PC-9 (cell line): Measurements from ENCODE around the gene PHLDA1. TPM values are rescaled to one million over a fixed set of nuclear protein-coding genes. Genes with fewer than 3 reads are reported as not detected.

Experiments used
- BruUV-seq: library from RNA; stranded (reverse); fragments of 400-500 nt; replicated peaks from 2 replicates; lab custom pipeline; 2021; lab: Mats Ljungman, UMichigan
- CTCF ChIA-PET: fragments of 300-600 bp; sonication (Branson Sonifier 250); formaldehyde crosslinking; loops from one replicate; lab custom pipeline; 2022; ENCODE audit warnings: antibody characterized with exemption; lab: Charles Lee
- POLR2A ChIA-PET: fragments of 300-600 bp; sonication (Branson Sonifier 250); formaldehyde crosslinking; loops from one replicate; lab custom pipeline; 2022; ENCODE audit warnings: antibody characterized with exemption; ENCODE audit not compliant: unreplicated experiment; lab: Charles Lee
- DNase-seq, 2 experiments: peaks; one replicate each; pipeline versions ENCODE4 v3.0.0 to v3.0.0-alpha.2; 2015 to 2022; ENCODE audit warnings: mixed read lengths in 1 of 2
- H2AFZ ChIP-seq: fragments of 200-600 bp; sonication (generic); 2 replicates; pipeline ENCODE4 v1.8.1; 2017; ENCODE audit warnings: antibody characterized with exemption
- H3F3A ChIP-seq: fragments of 200-600 bp; sonication (generic); 2 replicates; pipeline ENCODE4 v1.8.1; 2017; ENCODE audit warnings: antibody characterized with exemption, mild to moderate bottlenecking, low read depth; ENCODE audit not compliant: insufficient read depth
- H3K27ac ChIP-seq: fragments of 200-600 bp; sonication (generic); 2 replicates; pipeline ENCODE4 v1.6.1; 2016; ENCODE audit warnings: mixed run types
- H3K27me3 ChIP-seq: fragments of 200-600 bp; sonication (generic); 2 replicates; pipeline ENCODE4 v1.6.1; 2016; ENCODE audit warnings: low read depth, mixed run types; ENCODE audit not compliant: insufficient read depth
- H3K36me3 ChIP-seq: fragments of 200-600 bp; sonication (generic); 2 replicates; pipeline ENCODE4 v1.6.1; 2016; ENCODE audit warnings: low read depth, mixed run types
- H3K4me1 ChIP-seq: fragments of 200-600 bp; sonication (generic); replicated peaks from 2 replicates; pipeline ENCODE4 v1.6.1; 2016; ENCODE audit warnings: mixed run types; ENCODE audit not compliant: insufficient read depth
- H3K4me2 ChIP-seq: fragments of 200-600 bp; sonication (generic); 2 replicates; pipeline ENCODE4 v1.6.1; 2017; ENCODE audit warnings: mixed run types
- H3K4me3 ChIP-seq: fragments of 200-600 bp; sonication (generic); 2 replicates; pipeline ENCODE4 v1.6.1; 2016; ENCODE audit warnings: mixed run types
- H3K79me2 ChIP-seq: fragments of 200-600 bp; sonication (generic); 2 replicates; pipeline ENCODE4 v1.6.1; 2017; ENCODE audit warnings: low read depth, mixed run types
- H3K9me2 ChIP-seq: fragments of 200-600 bp; sonication (generic); 2 replicates; pipeline ENCODE4 v1.8.1; 2017; ENCODE audit warnings: mild to moderate bottlenecking; ENCODE audit not compliant: insufficient read depth
- H3K9me3 ChIP-seq: fragments of 200-600 bp; sonication (generic); 2 replicates; pipeline ENCODE4 v1.8.1; 2016; ENCODE audit warnings: low read depth; ENCODE audit not compliant: insufficient read depth
- H4K20me1 ChIP-seq: fragments of 200-600 bp; sonication (generic); 2 replicates; pipeline ENCODE4 v1.8.1; 2017; ENCODE audit not compliant: insufficient read depth
- CTCF ChIP-seq: fragments of 200-600 bp; sonication (generic); conservative IDR thresholded peaks from 2 replicates; pipeline ENCODE4 v1.6.1; 2017; ENCODE audit warnings: mixed run types, antibody characterized with exemption, mild to moderate bottlenecking, moderate library complexity
- EZH2 ChIP-seq: fragments of 200-600 bp; sonication (generic); IDR thresholded peaks from 2 replicates; pipeline ENCODE4 v1.8.0; 2017; ENCODE audit warnings: antibody characterized with exemption, low read depth
- intact Hi-C: fragments of 100-400 bp; cut with micrococcal nuclease; formaldehyde crosslinking; loops from one replicate; pipeline ENCODE4 v1.10.0; 2022; ENCODE audit not compliant: unreplicated experiment
- total RNA-seq: library from RNA; stranded (reverse); gene quantifications from 2 replicates; pipeline ENCODE4 v1.2.3, GENCODE V29; 2021

PHLDA1 gene
- total RNA-seq, 1 experiment from 2014 or later, result 38.3 TPM

GRCh38 chr12:76018111-76018510, 13.5 kb downstream of the PHLDA1 start:
- H2AFZ ChIP-seq, result no peak overlapping the region
- CTCF ChIA-PET, result interaction anchor here (0.6 kb wide), 1 partner anchor 19 kb away, joined by 3 read pairs; no protein-coding TSS in a partner anchor
- H3K27ac ChIP-seq, result peak overlapping the region; percentile 100

GRCh38 chr12:76014007-76014406, 17.6 kb downstream of the PHLDA1 start:
- ChIA-PET POLR2A (interaction anchor here (0.6 to 0.7 kb wide), 2 partner anchors 11 to 123 kb away, joined by 3 to 6 read pairs; no protein-coding TSS in a partner anchor), CTCF (no interaction called here)
- no peaks in the 10 kb centered on the region for H3K36me3 ChIP-seq
- H2AFZ ChIP-seq, result no peak overlapping the region
- DNase-seq, result no peak
- H3K9me2 ChIP-seq, result no peaks in the 10 kb centered on the region
- peaks cover 47% of the 10 kb centered on the region for H3K4me1 ChIP-seq
- TF ChIP-seq CTCF, result no peak
- no peak for TF ChIP-seq EZH2
- peaks cover 32% of the 10 kb centered on the region for H3F3A ChIP-seq
- H3K27ac ChIP-seq, result no peak overlapping the region
- no peaks in the 10 kb centered on the region for H4K20me1 ChIP-seq
- H3K27me3 ChIP-seq, result no peaks in the 10 kb centered on the region
- no peaks in the 10 kb centered on the region; the same call in 1 of the 2 replicates for H3K9me3 ChIP-seq
- no peak overlapping the region for H3K4me3 ChIP-seq
- H3K79me2 ChIP-seq, result no peaks in the 10 kb centered on the region
- intact Hi-C loops, result no loop called here
- no TSS peak for BruUV-seq
- H3K4me2 ChIP-seq, result no peak overlapping the region

More at GRCh38 chr12:76018111-76018510, 13.5 kb downstream of the PHLDA1 start:
- Histone ChIP-seq H3K36me3 (no peaks in the 10 kb centered on the region), H3F3A (peaks cover 63% of the 10 kb centered on the region), H3K27me3 (no peaks in the 10 kb centered on the region), H3K4me2 (peak overlapping the region; percentile 82), H3K9me3 (no peaks in the 10 kb centered on the region; the same call in 1 of the 2 replicates), H3K79me2 (no peaks in the 10 kb centered on the region), H4K20me1 (no peaks in the 10 kb centered on the region), H3K9me2 (no peaks in the 10 kb centered on the region), H3K4me3 (peak overlapping the region; percentile 40; the same call in 1 of the 2 replicates), H3K4me1 (peaks cover 71% of the 10 kb centered on the region)
- BruUV-seq, result no TSS peak
- DNase-seq, result peak; percentile 71 to 94
- intact Hi-C loops, result loop anchor here (1.0 kb wide), 1 partner anchor 24 kb away; no protein-coding TSS in a partner anchor
- POLR2A ChIA-PET, result interaction anchor here (0.6 to 0.8 kb wide), 4 partner anchors 13 to 251 kb away, joined by 3 to 11 read pairs (median 6); partner anchors contain the start of gene PHLDA1
- TF ChIP-seq EZH2 (no peak), CTCF (no peak)

- H3K4me1 ChIP-seq, result peaks cover 44% of the 10 kb centered on the region
- H3K79me2 ChIP-seq, result no peaks in the 10 kb centered on the region
- no peaks in the 10 kb centered on the region for H3K36me3 ChIP-seq
- no peaks in the 10 kb centered on the region for H4K20me1 ChIP-seq
- no peaks in the 10 kb centered on the region for H3K9me2 ChIP-seq
- ChIA-PET CTCF (no interaction called here), POLR2A (interaction anchor here (0.6 to 0.7 kb wide), 2 partner anchors 11 to 123 kb away, joined by 3 to 6 read pairs; no protein-coding TSS in a partner anchor)
- no peak overlapping the region for H2AFZ ChIP-seq
- no peaks in the 10 kb centered on the region for H3K27me3 ChIP-seq
- H3K27ac ChIP-seq, result no peak overlapping the region
- DNase-seq, result no peak
- TF ChIP-seq EZH2 (no peak), CTCF (no peak)
- intact Hi-C loops, result no loop called here
- peaks cover 28% of the 10 kb centered on the region for H3F3A ChIP-seq
- no peak overlapping the region for H3K4me2 ChIP-seq
- no TSS peak for BruUV-seq
- H3K4me3 ChIP-seq, result no peak overlapping the region
- no peaks in the 10 kb centered on the region; the same call in 1 of the 2 replicates for H3K9me3 ChIP-seq
Observed at GRCh38 chr12:76013603-76014002, 18.0 kb downstream of the PHLDA1 start.
